Measurements from ENCODE around the gene IFT88.
"Not testable (repeated sequence)": the region's sequence is repeated elsewhere in the genome, so short reads cannot be mapped to it uniquely, and the experiment has no call there.

Gene IFT88

DNA sequence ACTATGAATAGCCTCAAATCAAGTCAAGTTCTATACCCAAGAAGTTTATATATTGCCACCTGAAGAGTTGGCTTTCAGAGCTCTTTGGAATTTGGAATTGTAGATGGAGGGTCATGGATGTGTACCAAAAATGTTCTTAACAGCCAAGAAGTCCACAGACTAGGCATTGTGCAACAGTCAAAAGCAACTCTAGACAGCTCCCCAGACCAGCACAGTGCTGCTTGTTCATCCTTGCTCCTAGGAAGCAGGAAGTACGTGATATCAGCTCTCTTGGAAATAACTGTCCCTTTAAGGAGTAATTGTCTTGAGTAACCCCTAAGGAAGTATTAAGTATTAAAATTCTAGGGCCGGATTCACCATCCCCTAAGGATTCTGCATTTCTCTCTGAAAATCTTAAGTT lies 105.8 kb downstream of the IFT88 start:
- DNase-seq (ENCODE audit: low read depth): peak; percentile 80
- H3K4me3 ChIP-seq (replicated peaks; ENCODE audit: low read depth, low read length): no peak overlapping the region
- TF ChIP-seq, protein P1, sequence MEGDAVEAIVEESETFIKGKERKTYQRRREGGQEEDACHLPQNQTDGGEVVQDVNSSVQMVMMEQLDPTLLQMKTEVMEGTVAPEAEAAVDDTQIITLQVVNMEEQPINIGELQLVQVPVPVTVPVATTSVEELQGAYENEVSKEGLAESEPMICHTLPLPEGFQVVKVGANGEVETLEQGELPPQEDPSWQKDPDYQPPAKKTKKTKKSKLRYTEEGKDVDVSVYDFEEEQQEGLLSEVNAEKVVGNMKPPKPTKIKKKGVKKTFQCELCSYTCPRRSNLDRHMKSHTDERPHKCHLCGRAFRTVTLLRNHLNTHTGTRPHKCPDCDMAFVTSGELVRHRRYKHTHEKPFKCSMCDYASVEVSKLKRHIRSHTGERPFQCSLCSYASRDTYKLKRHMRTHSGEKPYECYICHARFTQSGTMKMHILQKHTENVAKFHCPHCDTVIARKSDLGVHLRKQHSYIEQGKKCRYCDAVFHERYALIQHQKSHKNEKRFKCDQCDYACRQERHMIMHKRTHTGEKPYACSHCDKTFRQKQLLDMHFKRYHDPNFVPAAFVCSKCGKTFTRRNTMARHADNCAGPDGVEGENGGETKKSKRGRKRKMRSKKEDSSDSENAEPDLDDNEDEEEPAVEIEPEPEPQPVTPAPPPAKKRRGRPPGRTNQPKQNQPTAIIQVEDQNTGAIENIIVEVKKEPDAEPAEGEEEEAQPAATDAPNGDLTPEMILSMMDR (IDR thresholded peaks at IDR 0.05; ENCODE audit: low read length, missing control alignments): no peak

DNA sequence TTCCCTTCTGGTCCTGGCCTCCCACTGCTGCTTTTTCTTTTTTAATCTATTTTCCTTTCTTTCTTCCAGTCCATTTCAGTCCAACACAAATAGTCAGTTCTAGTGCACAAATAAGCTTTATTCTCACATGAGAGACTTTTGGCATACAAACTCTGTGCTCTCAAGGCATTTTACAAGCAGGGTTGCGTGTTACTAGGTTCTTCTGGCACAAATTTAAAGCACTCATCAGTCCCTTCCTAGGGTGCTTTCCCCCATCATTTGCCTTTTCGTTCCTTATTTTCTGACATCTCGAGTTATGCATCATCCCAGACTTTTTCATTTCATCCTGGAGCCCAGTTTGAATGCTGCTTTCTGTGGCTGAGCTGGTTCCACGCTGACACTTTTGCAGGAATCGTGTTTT lies 106.8 kb downstream of the IFT88 start:
- DNase-seq (ENCODE audit: low read depth): no peak
- TF ChIP-seq, protein P1 (IDR thresholded peaks at IDR 0.05; ENCODE audit: low read length, missing control alignments): no peak
- H3K4me3 ChIP-seq (replicated peaks; ENCODE audit: low read depth, low read length): no peak overlapping the region

DNA sequence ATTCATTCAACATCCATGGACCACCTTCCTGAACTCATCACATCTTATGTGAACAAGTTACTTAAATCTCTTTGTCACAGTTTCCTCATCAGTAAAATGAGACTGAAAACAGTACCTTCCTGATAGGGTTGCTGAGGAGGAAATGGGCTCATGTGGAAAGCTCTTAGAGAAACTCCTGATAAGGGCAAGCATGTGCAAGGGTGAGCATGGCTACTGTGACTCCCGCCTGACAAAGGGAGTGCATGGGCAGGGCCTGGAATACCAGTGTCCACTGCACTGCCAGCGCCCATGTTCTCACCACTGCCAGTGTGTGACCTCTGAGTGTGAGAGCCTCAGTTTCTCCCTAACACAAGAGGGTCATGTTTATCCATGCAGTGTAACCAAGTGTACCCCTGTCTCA lies 109.3 kb downstream of the IFT88 start:
- no peak overlapping the region for H3K4me3 ChIP-seq (replicated peaks; ENCODE audit: low read depth, low read length)
- DNase-seq (ENCODE audit: low read depth): no peak
- TF ChIP-seq, protein P1 (IDR thresholded peaks at IDR 0.05; ENCODE audit: low read length, missing control alignments): no peak

DNA sequence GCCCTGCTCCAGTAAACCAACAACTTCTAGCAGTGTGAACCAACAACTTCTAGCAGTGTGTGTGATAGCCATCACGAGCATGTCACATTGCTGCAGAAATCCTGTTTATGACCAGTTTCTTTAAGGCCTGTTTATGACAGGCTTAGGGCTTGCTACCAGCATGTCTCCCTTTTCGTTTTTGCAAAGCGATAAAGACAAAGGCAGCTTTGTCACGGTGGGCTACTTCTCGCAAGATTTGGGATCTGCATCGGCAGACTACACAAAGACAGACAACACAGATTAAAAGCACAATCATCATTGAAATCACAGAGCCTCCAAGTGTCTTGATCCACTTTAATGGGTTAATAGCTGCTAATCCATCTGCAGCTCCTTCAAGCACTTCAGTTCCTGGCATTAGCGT lies 111.6 kb downstream of the IFT88 start:
- not testable (repeated sequence) for DNase-seq (ENCODE audit: low read depth); H3K4me3 ChIP-seq (replicated peaks; ENCODE audit: low read depth, low read length)

DNA sequence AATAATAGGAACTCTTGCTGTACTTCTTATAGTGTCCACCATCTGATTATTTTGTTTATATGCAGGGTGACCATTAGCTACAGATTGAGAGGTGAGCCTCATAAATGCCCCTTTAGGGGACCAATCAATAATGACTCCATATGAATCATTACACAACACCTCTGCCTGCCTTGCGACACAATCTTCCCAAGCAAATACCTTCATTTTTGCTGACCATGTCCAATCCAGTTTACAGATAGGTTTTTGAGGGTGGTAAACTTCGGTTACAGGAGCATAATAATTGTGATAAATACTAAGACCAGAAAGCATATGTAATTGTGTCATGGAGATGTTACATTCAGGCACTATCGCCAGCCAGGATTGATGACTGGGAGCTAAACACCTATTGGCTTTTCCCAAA lies 112.9 kb downstream of the IFT88 start:
- DNase-seq (ENCODE audit: low read depth): no peak
- TF ChIP-seq, protein P1 (IDR thresholded peaks at IDR 0.05; ENCODE audit: low read length, missing control alignments): no peak
- H3K4me3 ChIP-seq (replicated peaks; ENCODE audit: low read depth, low read length): no peak overlapping the region

DNA sequence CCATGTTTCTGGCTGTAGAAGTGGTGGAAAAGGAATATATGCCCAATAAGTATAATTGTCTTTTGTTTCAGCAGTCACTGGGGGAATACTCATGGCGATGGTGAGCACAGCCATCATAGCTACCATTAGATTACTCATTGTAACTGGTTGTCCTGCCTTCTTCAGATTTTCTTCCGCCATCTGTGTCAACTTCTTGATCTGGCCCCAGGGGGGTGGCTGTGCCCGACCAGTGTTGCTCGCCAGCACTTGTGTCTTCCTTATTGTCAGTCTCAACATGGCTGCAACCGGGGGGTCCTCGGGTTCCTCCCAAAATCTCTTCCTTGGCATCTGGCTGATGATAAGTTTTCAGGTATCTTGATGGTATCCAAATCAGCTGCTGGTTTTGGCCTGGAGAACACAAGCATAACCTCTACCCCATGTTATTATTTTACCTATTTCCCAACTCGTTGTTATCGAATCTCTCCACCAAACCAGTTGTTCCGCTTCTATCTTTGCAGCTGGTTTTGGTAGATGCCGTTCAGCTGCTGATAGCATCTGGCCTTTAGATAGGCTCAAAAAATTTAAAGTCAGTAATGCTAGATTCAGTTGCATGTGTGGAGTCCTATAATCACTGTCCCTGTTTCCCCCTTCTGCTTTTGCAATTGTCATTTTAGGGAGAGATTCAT lies 113.6 kb downstream of the IFT88 start:
- TF ChIP-seq, protein P1 (IDR thresholded peaks at IDR 0.05; ENCODE audit: low read length, missing control alignments): no peak
- no peak for DNase-seq (ENCODE audit: low read depth)
- no peak overlapping the region for H3K4me3 ChIP-seq (replicated peaks; ENCODE audit: low read depth, low read length)

DNA sequence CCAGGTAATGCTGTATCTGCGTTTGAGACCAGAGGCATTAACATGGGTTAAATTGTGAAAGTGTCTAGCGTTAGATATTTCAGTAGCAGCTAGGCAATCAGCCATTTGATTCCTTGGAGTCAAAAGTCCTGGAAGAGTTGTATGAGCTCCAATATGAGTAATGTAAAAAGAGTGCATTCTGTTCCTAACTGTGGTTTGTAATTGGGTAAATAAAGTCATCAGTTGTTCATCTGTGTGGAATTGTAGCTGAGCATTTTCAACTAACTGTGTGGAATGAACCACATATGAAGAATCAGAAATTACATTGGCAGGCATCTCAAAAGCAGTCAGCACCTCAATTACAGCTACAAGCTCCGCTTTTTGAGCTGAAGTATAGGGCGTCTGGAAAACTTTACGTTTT lies 114.5 kb downstream of the IFT88 start:
- H3K4me3 ChIP-seq (replicated peaks; ENCODE audit: low read depth, low read length): not testable (repeated sequence)
- peak; percentile 40 for DNase-seq (ENCODE audit: low read depth)

DNA sequence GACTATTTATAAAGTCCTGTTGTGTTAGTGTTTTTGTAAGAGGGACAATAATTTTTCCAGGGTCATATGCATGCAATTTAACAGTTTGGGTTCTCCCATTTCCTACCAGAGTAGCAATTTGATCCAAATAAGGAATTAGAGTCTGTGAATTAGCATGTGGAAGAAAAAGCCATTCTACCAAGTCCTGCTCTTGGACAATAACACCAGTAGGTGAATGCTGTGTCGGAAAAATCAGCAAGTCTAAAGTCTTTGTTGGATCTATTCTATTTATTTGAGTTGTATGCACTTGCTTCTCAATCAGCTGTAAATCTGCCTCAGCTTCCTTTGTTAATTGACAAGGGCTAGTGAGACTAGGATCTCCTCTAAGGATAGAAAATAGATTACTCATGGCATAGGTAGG lies 115.1 kb downstream of the IFT88 start:
- no peak for DNase-seq (ENCODE audit: low read depth)
- no peak overlapping the region for H3K4me3 ChIP-seq (replicated peaks; ENCODE audit: low read depth, low read length)
- TF ChIP-seq, protein P1 (IDR thresholded peaks at IDR 0.05; ENCODE audit: low read length, missing control alignments): no peak
